AG09319 (cell line): ENCODE measurements around the gene DBNDD1.
"Not testable (repeated sequence)": the region's sequence is repeated elsewhere in the genome, so short reads cannot be mapped to it uniquely, and the experiment has no call there.

Experiments used
- DNase-seq: peaks from one replicate; pipeline ENCODE4 v3.0.0-alpha.2; 2010; ENCODE audit warnings: low read depth; ENCODE audit errors: extremely low read depth
- CTCF ChIP-seq: IDR thresholded peaks from 2 replicates; pipeline ENCODE4 v1.5.1; 2011; ENCODE audit warnings: low read depth, mild to moderate bottlenecking, inconsistent platforms, low read length, moderate library complexity

Gene DBNDD1

GRCh38 chr16:89972244-89973234 is 46.7 kb downstream of the DBNDD1 start:
- no peak for TF ChIP-seq CTCF
- peak; percentile 71 for DNase-seq

- DNase-seq = no peak
- no peak for TF ChIP-seq CTCF
These were observed 47.6 kb downstream of the DBNDD1 start for GRCh38 chr16:89971495-89972243.

GRCh38 chr16:89969741-89970410 is 49.4 kb downstream of the DBNDD1 start:
- no peak for DNase-seq
- TF ChIP-seq CTCF = no peak

- not testable (repeated sequence) for DNase-seq
These were observed 51.2 kb downstream of the DBNDD1 start for GRCh38 chr16:89968074-89968473.

- DNase-seq = not testable (repeated sequence)
These were observed 51.8 kb downstream of the DBNDD1 start for GRCh38 chr16:89967436-89967835.

GRCh38 chr16:89966756-89967155 is 52.5 kb downstream of the DBNDD1 start:
- no peak for TF ChIP-seq CTCF
- DNase-seq = no peak

- TF ChIP-seq CTCF = no peak
- no peak for DNase-seq
These were observed 53.6 kb downstream of the DBNDD1 start for GRCh38 chr16:89965447-89966225.
